HEK293 (cell line): ENCODE results near the gene RHEX.

ENCODE experiments used
- ZBTB26 ChIP-seq: fragments of 450-650 bp; formaldehyde crosslinking; optimal IDR thresholded peaks from 2 replicates; pipeline ENCODE3; 2016; ENCODE audit warnings: missing biosample characterization, mild to moderate bottlenecking, missing genetic modification characterization
- TF ChIP-seq, protein P1 (sequence below): fragments of 450-650 bp; formaldehyde crosslinking; IDR thresholded peaks from 2 replicates; pipeline ENCODE4 v1.5.1; 2016; ENCODE audit warnings: missing biosample characterization, missing genetic modification characterization

DNA sequence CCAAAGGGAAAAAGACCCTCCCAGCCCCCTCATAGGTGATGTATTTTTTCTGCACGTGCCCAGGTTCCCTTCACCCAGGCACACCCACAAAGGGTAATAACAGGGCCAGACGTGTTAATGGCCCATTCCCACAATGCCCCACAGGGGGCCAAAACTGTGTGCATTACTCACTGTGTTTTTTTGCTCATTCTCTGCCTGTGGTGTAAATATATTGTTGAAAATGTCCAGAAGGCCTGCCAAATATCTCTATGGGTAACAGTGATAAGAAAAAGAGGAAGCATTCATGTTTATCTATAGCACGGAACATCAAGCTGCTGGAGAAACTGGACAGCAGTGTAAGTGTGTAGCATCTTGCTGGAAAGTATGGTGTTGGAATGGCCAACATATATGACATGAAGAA, 21.9 kb downstream of the RHEX start:
- TF ChIP-seq, protein P1, sequence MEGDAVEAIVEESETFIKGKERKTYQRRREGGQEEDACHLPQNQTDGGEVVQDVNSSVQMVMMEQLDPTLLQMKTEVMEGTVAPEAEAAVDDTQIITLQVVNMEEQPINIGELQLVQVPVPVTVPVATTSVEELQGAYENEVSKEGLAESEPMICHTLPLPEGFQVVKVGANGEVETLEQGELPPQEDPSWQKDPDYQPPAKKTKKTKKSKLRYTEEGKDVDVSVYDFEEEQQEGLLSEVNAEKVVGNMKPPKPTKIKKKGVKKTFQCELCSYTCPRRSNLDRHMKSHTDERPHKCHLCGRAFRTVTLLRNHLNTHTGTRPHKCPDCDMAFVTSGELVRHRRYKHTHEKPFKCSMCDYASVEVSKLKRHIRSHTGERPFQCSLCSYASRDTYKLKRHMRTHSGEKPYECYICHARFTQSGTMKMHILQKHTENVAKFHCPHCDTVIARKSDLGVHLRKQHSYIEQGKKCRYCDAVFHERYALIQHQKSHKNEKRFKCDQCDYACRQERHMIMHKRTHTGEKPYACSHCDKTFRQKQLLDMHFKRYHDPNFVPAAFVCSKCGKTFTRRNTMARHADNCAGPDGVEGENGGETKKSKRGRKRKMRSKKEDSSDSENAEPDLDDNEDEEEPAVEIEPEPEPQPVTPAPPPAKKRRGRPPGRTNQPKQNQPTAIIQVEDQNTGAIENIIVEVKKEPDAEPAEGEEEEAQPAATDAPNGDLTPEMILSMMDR (tag by site-specific recombination): no peak
- no peak for TF ChIP-seq ZBTB26
